GM21528 (cell line): ENCODE results near the gene MICAL2.

ENCODE experiments used
- ATAC-seq: cut with Tn5 transposase; IDR thresholded peaks from one replicate; pipeline ENCODE4 v1.9.1; 2021; ENCODE audit warnings: mild to moderate bottlenecking, moderate library complexity; ENCODE audit not compliant: unreplicated experiment, low FRiP score

MICAL2 gene

GRCh38 chr11:12098601-12099000 is 11.8 kb upstream of the MICAL2 start:
- ATAC-seq = no peak

DNA sequence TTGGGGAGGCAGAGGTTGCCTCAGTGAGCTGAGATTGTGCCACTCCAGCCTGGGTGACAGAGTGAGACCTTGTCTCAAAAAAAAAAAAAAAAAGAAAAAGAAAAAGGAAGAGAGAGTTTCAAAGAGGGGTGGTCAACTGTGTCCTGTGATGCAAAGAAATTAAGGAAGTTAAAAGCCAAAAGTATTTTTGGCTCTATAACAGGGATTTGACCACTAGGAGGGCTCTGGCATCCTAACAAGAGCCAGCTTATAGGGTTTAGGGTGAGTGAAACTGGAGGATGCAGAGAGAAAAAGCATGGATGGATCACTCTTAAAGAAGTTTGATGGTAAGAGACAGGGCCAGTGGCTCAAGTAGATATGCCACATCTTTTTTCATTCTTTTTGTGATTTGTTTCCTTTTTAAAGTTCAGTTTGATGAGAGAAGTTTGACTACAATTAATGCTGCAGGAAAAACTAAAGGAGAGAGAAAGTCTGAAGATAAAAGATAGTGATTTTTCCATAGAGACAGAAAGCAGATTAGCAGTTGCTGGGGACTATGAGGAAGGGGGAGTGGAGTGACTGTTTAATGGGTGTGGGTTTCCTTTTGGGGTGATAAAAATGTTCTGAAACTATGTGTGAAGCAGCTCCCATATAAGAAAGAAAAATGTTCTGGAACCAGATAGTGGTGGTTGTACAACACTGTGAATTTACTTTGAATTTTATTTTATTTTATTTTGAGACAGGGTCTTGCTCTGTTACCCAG is 11.1 kb upstream of the MICAL2 start:
- no peak for ATAC-seq

DNA sequence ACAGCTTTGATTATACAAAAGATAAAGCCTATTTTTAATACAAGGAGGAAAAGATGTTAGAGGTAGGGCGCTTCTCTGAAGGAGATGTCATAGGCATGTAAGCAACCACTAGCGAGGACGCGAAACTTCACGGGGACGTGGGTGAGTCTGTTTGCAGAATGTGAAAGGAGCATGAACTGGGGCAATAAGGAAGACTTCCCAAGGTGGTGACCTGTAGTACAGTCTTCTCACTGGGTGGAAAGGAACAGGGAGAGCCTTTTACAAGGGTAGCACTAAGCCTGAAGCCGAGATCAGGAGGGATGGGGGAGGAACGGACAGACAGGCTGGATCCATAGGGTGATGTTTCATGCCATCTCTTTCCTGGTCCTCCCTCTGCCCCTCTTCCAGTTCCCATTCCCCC is 10.0 kb upstream of the MICAL2 start:
- ATAC-seq = no peak

GRCh38 chr11:12100841-12101242 is 9.5 kb upstream of the MICAL2 start:
- ATAC-seq = no peak

- ATAC-seq = no peak
These were observed 9.1 kb upstream of the MICAL2 start for GRCh38 chr11:12101318-12101717.

DNA sequence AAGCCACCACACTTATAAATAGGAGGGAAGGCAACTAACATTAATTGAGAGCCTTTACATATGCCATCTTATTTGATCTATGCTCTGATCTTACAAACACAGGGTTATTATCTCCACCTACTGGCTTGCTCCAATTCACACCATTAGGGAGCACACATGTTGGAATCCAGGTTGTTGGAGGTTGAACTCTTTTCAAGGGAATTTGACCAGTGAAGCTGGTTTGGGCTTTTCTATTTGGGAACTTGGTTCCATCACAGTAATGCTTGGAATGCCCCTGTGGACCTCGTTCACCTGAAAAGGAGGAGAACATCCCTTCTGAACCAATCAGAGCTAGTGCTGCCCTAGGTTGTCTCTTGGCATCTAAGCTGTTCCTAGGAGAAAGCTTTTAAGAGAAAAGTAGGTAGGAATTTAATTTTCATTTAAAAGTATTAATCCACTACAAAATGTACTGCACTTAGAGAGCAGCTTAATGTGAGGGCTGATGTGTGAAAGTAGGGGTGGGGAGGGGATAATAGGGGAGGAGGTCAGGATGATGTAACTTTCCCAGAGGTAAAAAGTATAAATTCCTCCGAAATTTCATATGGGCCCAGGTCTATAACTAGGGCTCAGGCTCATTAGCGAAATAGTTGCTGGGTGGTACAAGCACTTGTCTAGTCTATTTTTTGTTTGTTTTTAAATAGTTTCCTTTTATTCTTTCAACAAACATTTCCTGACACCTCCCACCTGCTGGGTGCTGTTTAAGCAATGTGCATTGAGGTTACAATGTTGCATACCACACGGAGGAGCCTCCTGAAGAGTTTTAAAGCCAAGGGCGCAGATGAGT is 7.6 kb upstream of the MICAL2 start:
- no peak for ATAC-seq

- ATAC-seq = no peak
These were observed 6.8 kb upstream of the MICAL2 start for GRCh38 chr11:12103411-12104225.

GRCh38 chr11:12105471-12105870 is 4.9 kb upstream of the MICAL2 start:
- ATAC-seq = no peak

DNA sequence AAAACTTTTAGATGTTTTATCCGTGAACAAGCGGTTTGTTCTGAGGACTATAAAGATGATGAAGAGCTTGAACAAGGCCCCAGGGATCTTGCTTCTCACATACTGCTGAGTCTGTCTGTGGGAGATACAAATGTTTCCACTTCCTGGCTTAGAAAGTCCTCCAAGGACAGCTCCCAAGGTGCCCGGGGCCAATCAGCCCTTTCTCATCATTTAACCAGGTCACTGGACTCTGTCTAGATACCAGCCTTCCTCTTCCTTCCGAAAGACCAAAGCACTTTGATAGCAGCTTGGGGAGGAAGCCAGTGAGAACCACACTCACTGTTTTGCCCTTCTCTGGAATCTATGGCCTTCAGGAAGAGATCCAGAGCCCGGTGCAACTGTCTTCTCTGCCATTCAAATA is 4.3 kb upstream of the MICAL2 start:
- no peak for ATAC-seq

DNA sequence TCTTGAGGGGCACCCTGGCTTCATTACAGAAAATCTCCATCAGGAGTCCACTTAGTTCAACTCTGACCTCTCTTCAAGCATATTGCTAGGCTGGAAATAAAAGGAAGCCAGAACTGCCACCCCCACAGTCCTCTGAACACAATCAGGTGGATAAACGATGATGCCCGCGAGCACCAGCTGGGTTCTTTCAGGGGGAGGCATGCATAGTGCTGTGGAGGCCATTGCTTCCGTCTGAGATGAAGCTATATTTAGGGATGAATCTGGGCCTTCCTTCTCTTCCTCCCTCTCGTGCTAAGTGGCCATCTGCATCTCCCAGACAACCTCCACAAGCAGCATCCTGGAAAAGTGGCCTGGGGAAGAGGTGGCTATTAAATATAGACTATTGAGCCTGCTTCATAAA is 3.9 kb upstream of the MICAL2 start:
- no peak for ATAC-seq

DNA sequence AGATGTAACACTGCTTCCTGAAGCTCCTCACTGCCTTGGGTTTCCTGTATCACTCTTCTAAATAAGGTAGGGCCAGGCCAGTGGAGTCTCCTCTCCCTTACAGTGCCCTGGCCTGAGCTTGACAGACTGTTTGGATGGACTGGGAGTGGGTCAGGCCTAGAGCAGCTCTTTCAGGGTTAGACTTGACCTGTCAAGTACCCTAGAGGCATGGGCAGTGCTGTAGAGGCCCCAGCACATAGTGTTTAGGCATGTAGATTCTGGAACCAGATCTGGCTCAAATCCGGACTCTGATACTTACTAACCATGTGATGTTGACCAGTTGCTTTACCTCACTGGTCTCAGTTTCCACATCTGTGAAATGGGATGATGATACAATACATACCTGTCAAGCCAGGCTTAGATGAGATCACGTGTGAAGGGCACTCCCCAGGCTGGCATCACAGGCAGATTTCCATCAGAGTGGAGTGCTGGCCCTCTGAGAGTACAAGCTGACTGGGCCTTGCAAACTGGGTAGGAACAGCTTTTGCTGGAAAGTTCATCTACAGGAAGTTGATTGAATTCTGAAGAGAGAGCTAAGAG is 1.4 kb upstream of the MICAL2 start:
- no peak for ATAC-seq

DNA sequence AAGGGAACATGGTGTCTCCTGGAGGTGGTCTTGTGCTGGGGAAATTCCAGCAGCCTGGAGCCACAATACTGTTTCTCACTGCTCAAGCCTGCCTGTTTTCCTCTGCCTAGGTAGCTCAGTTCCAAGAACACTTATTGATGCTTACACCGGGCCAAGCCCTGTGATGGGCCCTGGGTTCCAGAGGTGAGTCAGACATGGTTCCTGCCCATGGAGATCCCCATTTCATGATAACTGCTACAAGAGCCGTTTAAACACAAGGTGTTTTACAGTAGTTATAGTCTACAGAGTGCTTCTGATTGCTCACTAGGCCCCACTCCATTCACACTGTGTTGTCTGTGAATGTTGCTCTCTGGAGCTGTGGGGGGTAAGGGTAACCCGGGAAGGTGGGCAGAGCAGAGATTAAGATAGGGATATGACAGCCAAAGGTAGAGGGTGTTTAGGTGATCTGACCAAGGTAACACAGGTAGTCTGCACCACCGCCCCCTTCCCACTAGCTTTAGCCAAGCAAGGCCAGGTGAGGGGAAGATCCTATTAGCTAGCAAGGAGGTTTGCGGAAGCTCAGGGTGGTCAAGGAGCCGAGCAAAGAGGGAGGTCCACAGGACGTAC is 696 bp upstream of the MICAL2 start:
- no peak for ATAC-seq

DNA sequence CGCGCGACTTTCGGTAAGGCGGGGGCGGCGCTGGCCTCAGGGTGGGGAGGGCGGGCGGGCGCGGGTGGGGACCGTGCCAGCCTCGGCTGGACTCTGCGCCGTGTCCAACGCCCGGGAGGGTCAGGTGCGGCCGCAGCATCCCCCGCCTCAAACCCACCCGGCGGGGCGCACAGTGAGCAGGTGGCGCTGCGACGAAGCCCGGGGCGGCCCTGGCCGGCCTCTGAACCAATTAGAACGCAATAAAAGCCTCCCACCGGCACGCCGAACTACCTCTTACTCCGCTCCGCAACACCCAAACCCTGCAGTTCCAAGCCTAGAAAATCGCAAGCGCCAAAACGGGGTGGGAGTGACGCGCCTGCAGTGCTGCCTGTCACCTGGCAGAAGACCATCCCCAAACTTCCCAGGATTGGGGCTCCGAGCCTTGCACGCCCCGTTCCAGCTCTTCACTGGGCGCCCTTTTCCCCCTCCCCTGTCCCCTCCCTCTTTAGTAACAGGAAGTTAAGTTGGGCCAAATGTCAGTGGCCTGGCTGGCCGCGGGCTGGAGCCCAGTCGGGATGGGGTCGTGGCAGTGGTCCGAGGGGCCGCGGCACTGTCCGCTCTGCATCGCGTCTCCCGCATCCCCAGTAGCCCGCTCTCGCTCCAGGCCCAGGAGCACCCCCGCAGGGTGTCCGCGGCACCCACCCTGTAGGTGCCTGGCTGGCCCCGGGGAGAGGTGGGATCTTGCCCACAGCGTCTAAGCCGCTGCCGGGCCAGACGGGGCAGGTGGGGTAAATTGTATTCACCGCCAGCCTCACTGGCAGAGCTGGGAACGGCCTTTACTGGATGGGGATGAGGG is 541 bp downstream of the MICAL2 start:
- peak; percentile 41 for ATAC-seq

DNA sequence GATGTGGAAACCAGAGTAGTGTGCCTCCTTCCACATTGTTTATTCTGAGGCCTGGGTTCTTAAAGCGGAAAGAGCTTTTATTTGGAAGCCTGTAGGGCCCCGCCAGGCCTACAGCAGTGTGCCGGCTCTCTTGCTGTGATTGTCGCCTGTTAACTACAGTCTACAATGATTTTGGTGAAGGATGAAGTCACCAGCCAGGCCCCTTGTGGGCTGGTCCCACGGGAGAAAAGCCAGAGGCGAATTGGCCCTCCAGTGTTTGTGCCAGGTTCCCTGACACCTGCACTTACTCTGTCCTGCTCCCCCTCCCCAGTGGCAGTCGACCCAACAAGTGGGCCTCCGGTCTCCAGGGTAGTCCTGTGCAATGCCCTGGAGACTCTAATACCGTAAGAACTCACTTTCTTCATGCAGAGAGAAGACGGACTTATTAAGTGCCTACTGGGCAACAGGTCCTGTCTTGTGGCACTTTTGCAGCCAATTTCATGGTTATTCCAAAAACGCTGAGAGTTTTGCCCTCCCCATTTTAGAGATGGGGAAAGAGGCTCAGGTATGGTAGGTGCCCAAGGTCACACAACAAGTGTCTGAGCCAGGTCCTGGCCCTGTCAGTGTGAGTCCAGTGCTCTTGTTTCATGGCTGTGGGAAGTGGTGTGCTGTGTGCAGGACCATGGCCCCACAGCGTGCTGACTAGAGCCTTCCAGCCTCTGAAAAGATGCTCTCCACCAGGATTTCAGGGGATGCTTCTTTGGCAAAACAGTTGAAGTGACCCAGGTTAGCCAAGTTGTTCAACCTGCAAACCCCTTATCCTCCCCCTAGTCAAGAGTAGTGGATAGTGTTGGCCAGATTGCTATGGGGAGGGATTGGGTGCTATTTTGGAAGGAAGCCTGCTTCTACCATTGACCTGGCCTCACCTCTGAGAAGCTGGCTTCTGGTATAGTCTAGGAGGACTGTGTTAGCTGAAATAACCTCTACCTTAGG is 1.4 kb downstream of the MICAL2 start:
- no peak for ATAC-seq

- ATAC-seq = no peak
These were observed 2.4 kb downstream of the MICAL2 start for GRCh38 chr11:12112750-12113149.

DNA sequence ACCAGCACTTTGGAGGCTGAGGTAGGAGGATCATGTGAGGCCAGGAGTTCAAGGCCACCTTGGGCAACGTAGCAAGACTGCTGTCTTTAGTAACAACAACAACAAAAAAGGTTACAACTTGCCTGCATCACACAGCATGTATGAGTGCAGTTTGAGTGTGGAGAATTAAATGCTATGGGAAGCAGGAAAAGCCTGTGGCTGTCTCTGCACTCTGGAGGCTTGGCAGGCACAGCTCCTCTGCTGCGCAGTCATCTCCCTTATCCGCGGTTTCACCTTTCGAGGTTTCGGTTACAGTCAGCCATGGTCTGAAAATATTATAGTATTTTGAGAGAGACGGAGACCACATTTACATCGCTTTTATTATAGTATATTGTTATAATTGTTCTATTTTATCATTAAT is 2.9 kb downstream of the MICAL2 start:
- no peak for ATAC-seq

GRCh38 chr11:12114193-12115033 is 4.0 kb downstream of the MICAL2 start:
- ATAC-seq = no peak
